Forelimb muscle (tissue), 1 donor: ENCODE results near the gene FKBP9. TPM values are rescaled to one million over a fixed set of nuclear protein-coding genes. Genes with fewer than 3 reads are reported as not detected.
"Not testable (repeated sequence)": the region's sequence is repeated elsewhere in the genome, so short reads cannot be mapped to it uniquely, and the experiment has no call there.

Experiments
- DNase-seq: peaks from one replicate; pipeline ENCODE4 v3.0.0-alpha.2; 2013; ENCODE audit warnings: low read depth
- polyA plus RNA-seq: library from polyadenylated mRNA; unstranded; fragments of 120-200 nt; gene quantifications from one replicate; pipeline ENCODE4 v1.2.1, GENCODE V29; 2013; ENCODE audit not compliant: insufficient read length

The FKBP9 gene
- polyA plus RNA-seq, 1 donor: 135 TPM

- DNase-seq: not testable (repeated sequence)
These were observed 48.0 kb downstream of the FKBP9 start for GRCh38 chr7:33005193-33005592.

DNA sequence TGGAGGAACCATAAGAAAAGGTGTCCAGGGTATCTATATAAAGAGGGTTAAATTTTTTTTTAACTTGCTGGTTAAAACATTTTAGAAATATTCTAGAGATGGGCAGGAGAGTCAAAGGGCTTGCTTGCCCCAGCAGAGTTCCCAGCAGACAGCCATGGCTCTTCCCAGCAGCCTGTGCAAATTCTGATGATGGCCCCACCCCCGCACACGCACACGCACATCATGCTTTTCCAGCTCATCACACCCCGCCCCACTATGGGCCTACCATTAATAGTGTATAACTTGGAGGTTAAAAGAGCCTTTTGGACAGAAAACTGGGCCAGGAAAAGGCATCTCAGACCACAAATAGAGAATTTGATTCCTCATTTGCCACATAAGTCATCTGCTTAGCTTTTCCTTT is 48.5 kb downstream of the FKBP9 start:
- DNase-seq: not testable (repeated sequence)

GRCh38 chr7:33009734-33010133 is 52.5 kb downstream of the FKBP9 start:
- no peak for DNase-seq

- no peak for DNase-seq
These were observed 55.1 kb downstream of the FKBP9 start for GRCh38 chr7:33012364-33012763.

- no peak for DNase-seq
These were observed 67.0 kb downstream of the FKBP9 start for GRCh38 chr7:33024189-33024757.

DNA sequence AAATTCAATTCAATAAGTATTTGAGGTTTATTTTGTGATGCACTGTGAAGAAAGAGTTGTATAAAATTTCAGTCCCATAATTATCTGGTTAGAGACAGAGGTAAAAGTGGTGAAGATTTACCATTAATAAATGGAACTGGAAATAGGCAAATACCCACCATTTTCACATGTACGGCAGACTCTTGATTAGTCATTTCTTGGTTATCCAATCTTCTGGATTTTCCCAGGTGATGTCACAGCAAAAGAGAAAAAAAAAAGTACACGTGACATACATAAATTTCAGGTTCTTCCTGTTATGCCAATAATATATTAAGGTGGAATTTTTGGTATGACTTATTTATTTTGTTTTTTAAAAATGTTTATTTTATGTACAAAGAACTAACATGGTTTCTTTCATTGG is 78.5 kb downstream of the FKBP9 start:
- no peak for DNase-seq

GRCh38 chr7:33038639-33039038 is 81.4 kb downstream of the FKBP9 start:
- no peak for DNase-seq

DNA sequence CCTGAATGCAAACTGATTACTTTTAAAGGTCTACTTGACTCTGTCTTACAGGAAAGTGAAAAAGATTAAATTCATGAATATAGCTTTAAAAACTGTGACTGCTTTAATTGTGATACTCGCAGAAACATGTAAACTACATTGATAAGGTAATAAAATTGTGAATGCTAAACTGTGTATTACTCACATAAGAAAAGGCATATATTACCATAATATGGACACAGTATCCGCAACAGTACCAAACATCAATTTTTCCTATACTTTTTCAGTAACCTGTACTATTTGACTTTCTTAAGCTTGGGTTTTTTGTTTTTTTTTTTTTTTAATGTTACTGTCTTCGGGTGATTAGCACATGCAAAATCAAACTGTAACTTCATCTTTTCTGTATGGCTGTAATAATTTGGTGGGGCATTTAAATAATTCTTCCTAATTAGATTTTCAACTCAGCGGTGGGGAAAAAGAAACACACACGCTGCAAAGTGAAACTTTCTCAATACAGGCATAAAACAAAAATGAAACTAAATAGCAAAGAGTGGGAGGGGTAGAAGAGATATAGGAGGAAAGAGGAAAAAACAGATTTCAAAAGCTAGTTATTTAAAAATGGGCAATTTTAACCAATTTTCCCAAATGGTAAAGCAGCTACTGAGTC is 82.1 kb downstream of the FKBP9 start:
- DNase-seq: no peak

DNA sequence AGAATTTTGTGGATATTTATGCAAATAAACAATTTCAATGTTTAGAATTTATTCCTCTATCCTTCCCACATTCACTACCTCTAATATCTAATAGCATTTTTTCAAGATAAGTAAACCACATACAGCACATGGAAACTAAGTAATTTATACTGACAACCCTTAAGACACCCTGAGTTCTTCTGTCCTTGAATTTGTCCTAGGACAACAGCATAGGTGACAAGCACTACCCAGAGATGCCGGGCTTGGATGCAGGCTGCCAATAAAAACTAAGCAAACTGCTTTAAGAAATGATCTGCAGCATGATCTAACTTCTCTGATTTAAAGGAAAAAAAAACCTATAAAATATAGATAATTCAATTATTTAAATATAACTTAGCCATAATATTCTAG is 82.7 kb downstream of the FKBP9 start:
- DNase-seq: no peak

GRCh38 chr7:33040803-33041516 is 83.7 kb downstream of the FKBP9 start:
- no peak for DNase-seq

GRCh38 chr7:33041631-33042428 is 84.6 kb downstream of the FKBP9 start:
- no peak for DNase-seq

DNA sequence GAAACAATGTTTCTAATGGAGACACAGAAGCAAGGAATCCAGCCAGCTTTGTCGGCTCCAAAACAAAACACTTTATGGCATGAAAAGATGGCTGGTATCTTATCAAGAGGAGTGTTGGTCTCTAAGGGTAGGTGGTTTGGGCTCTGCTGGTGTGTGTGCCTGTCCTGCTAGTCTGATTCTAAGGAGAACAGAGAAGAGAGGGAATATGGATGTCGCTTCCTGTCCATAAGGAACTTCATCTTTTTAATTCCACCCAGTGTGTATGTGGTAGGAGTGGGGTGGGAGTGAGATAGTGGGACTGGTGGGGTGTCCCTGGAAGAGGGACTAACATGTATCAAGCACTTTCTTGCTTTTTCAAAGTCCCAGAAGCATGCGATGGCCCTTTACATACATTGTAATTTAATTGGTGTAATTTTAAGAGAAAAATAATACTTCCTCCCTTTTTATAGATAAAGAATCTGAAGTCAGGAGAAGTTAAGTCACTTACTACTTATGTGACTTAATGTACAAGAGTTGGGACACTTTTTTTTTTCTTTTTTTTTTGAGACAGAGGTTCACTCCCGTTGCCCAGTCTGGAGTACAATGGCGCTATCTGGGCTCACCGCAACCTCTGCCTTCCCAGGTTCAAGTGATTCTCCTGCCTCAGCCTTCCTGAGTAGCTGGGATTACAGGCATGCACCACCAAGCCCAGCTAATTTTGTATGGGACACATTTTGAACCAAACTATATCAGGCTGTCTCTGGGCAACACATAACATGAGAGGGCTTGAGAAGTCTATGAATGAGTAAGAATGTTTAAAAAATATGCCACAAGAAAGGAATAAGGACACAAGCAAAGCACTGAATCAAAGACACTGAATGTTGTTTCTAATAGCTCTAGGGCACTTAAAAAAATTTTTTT is 86.5 kb downstream of the FKBP9 start:
- no peak for DNase-seq

- DNase-seq: no peak
These were observed 87.1 kb downstream of the FKBP9 start for GRCh38 chr7:33044401-33044718.

DNA sequence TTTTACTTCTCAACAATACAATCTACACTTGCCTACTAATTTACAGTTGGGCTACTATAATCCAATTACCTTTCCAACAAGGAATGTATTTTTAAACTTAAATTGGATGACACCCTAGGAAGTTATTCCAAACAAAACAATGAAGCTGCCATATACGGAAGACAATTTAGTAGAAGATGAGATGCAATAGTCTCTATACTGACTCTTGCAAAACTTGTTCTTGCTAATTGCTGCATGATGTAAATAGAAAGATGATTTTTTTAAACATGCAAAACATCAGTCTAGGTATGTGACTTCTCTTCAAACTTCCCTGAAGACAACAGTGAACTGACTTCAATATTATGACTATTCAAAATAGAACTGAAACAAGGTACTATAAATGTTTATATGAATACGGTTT is 87.7 kb downstream of the FKBP9 start:
- no peak for DNase-seq

- DNase-seq: no peak
These were observed 91.0 kb downstream of the FKBP9 start for GRCh38 chr7:33048257-33048656.

DNA sequence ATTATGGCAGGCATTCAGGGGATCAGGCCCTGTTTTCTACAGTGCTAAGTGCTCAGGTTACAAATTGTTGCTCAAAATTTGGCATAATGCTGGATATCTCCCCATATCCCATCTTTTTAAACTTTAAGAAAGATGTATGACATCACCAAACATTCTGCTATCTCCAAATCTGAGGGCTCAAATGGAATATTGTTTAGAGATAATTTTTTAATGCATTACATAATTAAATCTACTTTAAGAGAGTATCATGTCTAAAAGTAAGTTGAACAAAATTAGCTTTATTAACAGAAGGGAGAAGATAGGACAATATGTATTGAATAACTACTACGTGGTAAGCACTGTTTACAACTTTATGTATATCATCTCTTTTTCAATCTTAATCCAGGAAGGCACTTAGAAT is 91.5 kb downstream of the FKBP9 start:
- no peak for DNase-seq

DNA sequence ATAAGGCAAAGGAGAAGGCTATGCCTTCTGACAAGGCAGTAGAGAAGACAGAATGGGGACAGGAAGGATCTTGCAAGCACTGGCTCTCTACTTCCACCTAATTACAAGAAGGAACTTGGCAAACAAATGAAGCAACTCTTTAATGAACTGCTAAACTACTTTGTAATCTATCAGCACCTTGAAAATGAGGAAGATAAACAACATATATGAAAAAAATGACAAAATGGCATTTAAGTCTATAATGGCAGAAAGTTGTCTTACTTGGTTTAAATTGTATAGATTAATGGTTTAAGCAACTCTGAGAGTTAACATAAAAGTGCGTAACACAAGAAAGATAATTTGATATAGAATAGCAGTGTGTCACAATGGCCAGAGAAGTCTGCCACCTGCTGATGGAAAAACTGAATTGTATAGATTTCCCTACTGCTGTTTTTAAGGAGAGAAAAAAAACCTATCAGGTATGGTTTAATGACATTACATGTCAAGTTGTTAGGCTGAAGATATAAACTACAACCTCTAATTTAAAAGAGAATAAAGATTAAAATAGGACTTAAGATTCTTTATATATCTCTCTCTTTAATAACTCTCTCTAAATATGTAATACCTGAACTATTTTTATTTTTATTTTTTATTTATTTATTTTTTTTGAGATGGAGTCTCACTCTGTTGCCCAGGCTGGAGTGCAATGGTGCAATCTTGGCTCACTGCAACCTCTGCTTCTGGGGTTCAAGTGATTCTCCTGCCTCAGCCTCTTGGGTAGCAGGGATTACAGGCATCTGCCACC is 93.5 kb downstream of the FKBP9 start:
- peak; percentile 43 for DNase-seq

GRCh38 chr7:33053721-33054120 is 96.5 kb downstream of the FKBP9 start:
- no peak for DNase-seq

DNA sequence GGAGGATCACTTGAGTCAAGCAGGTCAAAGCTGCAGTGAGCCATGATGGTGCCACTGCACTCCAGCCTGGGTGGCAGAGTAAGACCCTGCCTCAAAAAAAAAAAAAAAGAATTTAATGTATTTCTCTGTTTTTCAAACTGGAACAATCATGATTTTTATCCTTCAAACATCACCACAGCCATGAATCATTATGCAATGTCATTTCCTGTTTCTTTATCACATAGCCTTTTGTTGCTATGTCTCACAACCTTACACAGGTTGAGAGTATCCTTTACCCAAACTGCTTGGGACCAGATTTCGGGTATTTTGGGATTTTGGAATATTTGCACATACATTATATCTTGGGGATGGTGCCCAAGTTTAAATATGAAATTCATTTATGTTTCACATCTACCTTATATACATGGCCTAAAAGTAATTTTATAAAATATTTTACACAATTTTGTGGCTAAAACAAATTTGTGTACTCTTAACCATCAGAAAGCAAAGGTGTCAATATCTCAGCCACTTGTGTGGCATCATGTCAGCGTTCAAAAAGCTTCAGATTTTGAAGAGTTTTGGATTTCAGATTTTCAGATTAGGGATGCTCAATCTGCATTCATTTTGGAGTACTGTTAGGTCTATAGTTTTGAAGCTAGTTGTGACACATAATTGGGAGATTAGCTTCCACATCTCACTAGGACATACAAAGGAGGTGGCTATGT is 97.2 kb downstream of the FKBP9 start:
- DNase-seq: no peak

GRCh38 chr7:33055158-33055557 is 97.9 kb downstream of the FKBP9 start:
- DNase-seq: no peak
